HCT116 (cell line): ENCODE results near the gene FOXF1.

Source experiments
- CEBPB ChIP-seq: IDR thresholded peaks from 2 replicates; pipeline ENCODE4 v1.6.1; 2012; ENCODE audit warnings: low read depth
- CTCF ChIP-seq, 3 experiments: fragments of 200-600 bp in 1 of 3; sonication (generic) in 1 of 3; IDR thresholded peaks in 2 of 3; conservative IDR thresholded peaks in 1 of 3; 2 replicates each; pipeline ENCODE4 v1.5.1; 2012 to 2017; ENCODE audit warnings: low read depth in 2 of 3, low read length in 2 of 3, antibody characterized with exemption in 1 of 3, borderline replicate concordance in 1 of 3, control low read depth in 1 of 3, mild to moderate bottlenecking in 1 of 3, mixed read lengths in 1 of 3, mixed run types in 1 of 3, moderate library complexity in 1 of 3; ENCODE audit not compliant: insufficient read depth in 1 of 3
- EZH2 ChIP-seq: fragments of 200-600 bp; sonication (generic); IDR thresholded peaks from 2 replicates; pipeline ENCODE4 v1.6.1; 2017; ENCODE audit warnings: antibody characterized with exemption, mixed run types
- POLR2A ChIP-seq: IDR thresholded peaks from 2 replicates; pipeline ENCODE4 v1.7.0; 2011; ENCODE audit warnings: borderline replicate concordance; ENCODE audit not compliant: insufficient read depth, insufficient read length; ENCODE audit errors: extremely low read depth
- POLR2AphosphoS5 ChIP-seq: IDR thresholded peaks from 2 replicates; pipeline ENCODE4 v1.6.1; 2011; ENCODE audit warnings: mild to moderate bottlenecking, low read depth, low read length, moderate library complexity
- REST ChIP-seq: IDR thresholded peaks from 2 replicates; pipeline ENCODE4 v1.6.1; 2012; ENCODE audit warnings: low read depth
- SIN3A ChIP-seq: IDR thresholded peaks from 2 replicates; pipeline ENCODE4 v1.6.1; 2012; ENCODE audit warnings: low read depth
- SRF ChIP-seq: IDR thresholded peaks from 2 replicates; pipeline ENCODE4 v1.6.1; 2012; ENCODE audit warnings: low read depth
- TCF7L2 ChIP-seq: IDR thresholded peaks from 2 replicates; pipeline ENCODE4 v1.7.0; 2011; ENCODE audit warnings: borderline replicate concordance, inconsistent platforms; ENCODE audit not compliant: insufficient read depth, insufficient read length; ENCODE audit errors: extremely low read depth
- ZNF274 ChIP-seq: fragments of 200-500 bp; sonication (Bioruptor generic); IDR thresholded peaks from 2 replicates; pipeline ENCODE4 v1.6.1; 2014; ENCODE audit warnings: mild to moderate bottlenecking, low read depth, low read length, inconsistent platforms

GRCh38 chr16:86557587-86557986 is 47.3 kb downstream of the FOXF1 start:
- TF ChIP-seq POLR2A (no peak), CTCF (IDR thresholded peaks at IDR 0.05 in 2 of 3, conservative IDR thresholded peaks at IDR 0.05 in 1 of 3; ENCODE audit: borderline replicate concordance in 1 of 3, insufficient read depth in 1 of 3, low read depth in 2 of 3, low read length in 2 of 3) (no peak), CEBPB (no peak), REST (no peak), POLR2AphosphoS5 (no peak), SIN3A (no peak), TCF7L2 (no peak), ZNF274 (no peak), SRF (no peak), EZH2 (no peak)
